ENCODE measurements around the gene ESRRA.

ESRRA gene

DNA sequence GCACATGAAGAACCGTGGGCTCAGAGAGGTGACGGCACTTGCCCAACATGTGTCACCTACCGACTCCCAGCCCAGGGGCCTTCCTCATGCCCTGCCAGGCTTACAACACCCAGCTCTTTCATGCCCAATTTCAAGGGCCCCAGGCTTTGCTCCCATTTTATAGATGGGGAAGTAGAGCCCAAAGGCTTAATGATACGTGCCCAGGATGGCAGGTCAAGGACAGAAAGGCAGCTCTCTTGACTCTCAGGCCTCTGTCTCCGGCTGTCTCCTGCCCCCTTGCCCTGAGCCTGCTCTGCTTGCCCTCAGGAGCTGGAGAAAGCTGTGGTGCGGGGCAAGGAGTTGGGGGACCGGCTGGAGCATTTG is 43.7 kb downstream of the ESRRA start:
- no peak overlapping the region for H3K27ac ChIP-seq (ENCODE audit: low read length)
- H3K4me3 ChIP-seq (ENCODE audit: low read length in 2 of 2): no peak overlapping the region
- H3K4me1 ChIP-seq (ENCODE audit: control insufficient read depth, insufficient read depth, low read length): no peaks in the 10 kb centered on the region
- no peaks in the 10 kb centered on the region for H3K27me3 ChIP-seq (ENCODE audit: control insufficient read depth in 1 of 2, insufficient read depth in 2 of 2, low read length in 2 of 2)
- H3K9ac ChIP-seq (ENCODE audit: low read length in 2 of 2): no peak overlapping the region
- no peaks in the 10 kb centered on the region for H3K36me3 ChIP-seq (ENCODE audit: control insufficient read depth in 2 of 2, insufficient read depth in 2 of 2, low read length in 2 of 2)
- no peaks in the 10 kb centered on the region for H3K9me3 ChIP-seq (ENCODE audit: control insufficient read depth in 2 of 2, low read length in 2 of 2)

- no peak overlapping the region for H3K27ac ChIP-seq (ENCODE audit: low read length)
- H3K36me3 ChIP-seq (ENCODE audit: control insufficient read depth in 2 of 2, insufficient read depth in 2 of 2, low read length in 2 of 2): no peaks in the 10 kb centered on the region
- no peaks in the 10 kb centered on the region for H3K4me1 ChIP-seq (ENCODE audit: control insufficient read depth, insufficient read depth, low read length)
- no peaks in the 10 kb centered on the region for H3K27me3 ChIP-seq (ENCODE audit: control insufficient read depth in 1 of 2, insufficient read depth in 2 of 2, low read length in 2 of 2)
- no peak overlapping the region for H3K4me3 ChIP-seq (ENCODE audit: low read length in 2 of 2)
- H3K9ac ChIP-seq (ENCODE audit: low read length in 2 of 2): no peak overlapping the region
- no peaks in the 10 kb centered on the region for H3K9me3 ChIP-seq (ENCODE audit: control insufficient read depth in 2 of 2, low read length in 2 of 2)
Measured at GRCh38 chr11:64349404-64349803, 44.1 kb downstream of the ESRRA start.

- no peaks in the 10 kb centered on the region for H3K27me3 ChIP-seq (ENCODE audit: control insufficient read depth in 1 of 2, insufficient read depth in 2 of 2, low read length in 2 of 2)
- peaks cover 11% of the 10 kb centered on the region for H3K4me1 ChIP-seq (ENCODE audit: control insufficient read depth, insufficient read depth, low read length)
- no peak overlapping the region for H3K4me3 ChIP-seq (ENCODE audit: low read length in 2 of 2)
- H3K9me3 ChIP-seq (ENCODE audit: control insufficient read depth in 2 of 2, low read length in 2 of 2): no peaks in the 10 kb centered on the region
- H3K27ac ChIP-seq (ENCODE audit: low read length): no peak overlapping the region
- no peak overlapping the region for H3K9ac ChIP-seq (ENCODE audit: low read length in 2 of 2)
- no peaks in the 10 kb centered on the region for H3K36me3 ChIP-seq (ENCODE audit: control insufficient read depth in 2 of 2, insufficient read depth in 2 of 2, low read length in 2 of 2)
Measured at GRCh38 chr11:64351136-64351631, 45.9 kb downstream of the ESRRA start.

- no peak overlapping the region for H3K27ac ChIP-seq (ENCODE audit: low read length)
- H3K4me1 ChIP-seq (ENCODE audit: control insufficient read depth, insufficient read depth, low read length): peaks cover 11% of the 10 kb centered on the region
- H3K27me3 ChIP-seq (ENCODE audit: control insufficient read depth in 1 of 2, insufficient read depth in 2 of 2, low read length in 2 of 2): no peaks in the 10 kb centered on the region
- no peak overlapping the region for H3K4me3 ChIP-seq (ENCODE audit: low read length in 2 of 2)
- H3K9me3 ChIP-seq (ENCODE audit: control insufficient read depth in 2 of 2, low read length in 2 of 2): no peaks in the 10 kb centered on the region
- H3K36me3 ChIP-seq (ENCODE audit: control insufficient read depth in 2 of 2, insufficient read depth in 2 of 2, low read length in 2 of 2): no peaks in the 10 kb centered on the region
- H3K9ac ChIP-seq (ENCODE audit: low read length in 2 of 2): no peak overlapping the region
Measured at GRCh38 chr11:64352099-64352994, 47.0 kb downstream of the ESRRA start.

GRCh38 chr11:64352995-64353714 is 47.8 kb downstream of the ESRRA start:
- H3K27me3 ChIP-seq (ENCODE audit: control insufficient read depth in 1 of 2, insufficient read depth in 2 of 2, low read length in 2 of 2): no peaks in the 10 kb centered on the region
- no peaks in the 10 kb centered on the region for H3K9me3 ChIP-seq (ENCODE audit: control insufficient read depth in 2 of 2, low read length in 2 of 2)
- H3K36me3 ChIP-seq (ENCODE audit: control insufficient read depth in 2 of 2, insufficient read depth in 2 of 2, low read length in 2 of 2): no peaks in the 10 kb centered on the region
- H3K9ac ChIP-seq (ENCODE audit: low read length in 2 of 2): no peak overlapping the region
- no peak overlapping the region for H3K27ac ChIP-seq (ENCODE audit: low read length)
- H3K4me1 ChIP-seq (ENCODE audit: control insufficient read depth, insufficient read depth, low read length): peaks cover 16% of the 10 kb centered on the region
- no peak overlapping the region for H3K4me3 ChIP-seq (ENCODE audit: low read length in 2 of 2)

DNA sequence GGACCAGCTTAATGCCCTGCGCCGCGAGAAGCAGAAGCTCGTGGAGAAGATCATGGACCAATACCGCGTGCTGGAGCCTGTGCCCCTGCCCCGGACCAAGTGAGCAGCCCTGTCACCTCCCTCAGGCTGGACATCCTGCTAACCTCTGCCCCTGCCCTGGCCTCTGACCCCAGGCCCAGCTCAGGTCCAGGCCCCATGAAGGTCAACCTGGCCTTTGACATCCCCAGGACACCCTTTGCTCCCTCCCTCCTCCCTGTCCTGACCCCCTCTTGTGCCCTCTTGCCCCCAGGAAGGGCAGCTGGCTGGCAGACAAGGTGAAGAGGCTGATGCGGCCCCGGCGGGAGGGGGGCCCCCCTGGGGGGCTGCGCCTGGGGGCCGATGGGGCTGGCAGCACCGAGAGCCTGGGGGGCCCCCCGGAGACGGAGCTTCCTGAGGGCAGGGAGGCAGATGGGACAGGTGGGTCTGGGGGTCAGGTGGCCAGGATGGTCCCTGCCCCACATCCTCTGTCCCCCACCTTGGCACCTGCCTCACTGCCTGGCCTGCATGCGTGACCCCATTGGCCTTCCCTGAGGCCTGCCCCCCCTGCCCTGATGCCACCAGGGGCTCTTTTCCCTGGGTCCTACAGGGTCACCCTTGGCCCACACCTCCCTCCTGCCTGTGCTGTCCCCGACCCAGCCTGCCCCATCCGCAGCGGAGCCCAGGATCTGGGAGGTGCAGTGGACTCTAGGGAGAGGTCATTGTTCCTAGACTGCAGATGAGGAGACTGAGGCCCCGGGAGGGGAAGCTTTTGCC is 48.6 kb downstream of the ESRRA start:
- no peak overlapping the region for H3K4me3 ChIP-seq (ENCODE audit: low read length in 2 of 2)
- no peak overlapping the region for H3K9ac ChIP-seq (ENCODE audit: low read length in 2 of 2)
- H3K27ac ChIP-seq (ENCODE audit: low read length): no peak overlapping the region
- H3K9me3 ChIP-seq (ENCODE audit: control insufficient read depth in 2 of 2, low read length in 2 of 2): no peaks in the 10 kb centered on the region
- H3K36me3 ChIP-seq (ENCODE audit: control insufficient read depth in 2 of 2, insufficient read depth in 2 of 2, low read length in 2 of 2): no peaks in the 10 kb centered on the region
- H3K27me3 ChIP-seq (ENCODE audit: control insufficient read depth in 1 of 2, insufficient read depth in 2 of 2, low read length in 2 of 2): no peaks in the 10 kb centered on the region
- H3K4me1 ChIP-seq (ENCODE audit: control insufficient read depth, insufficient read depth, low read length): peaks cover 23% of the 10 kb centered on the region

GRCh38 chr11:64355078-64355940 is 50.0 kb downstream of the ESRRA start:
- Histone ChIP-seq H3K4me3 (ENCODE audit: low read length in 2 of 2) (peak overlapping the region in 1 of 2 donors; percentile 69), H3K9me3 (ENCODE audit: control insufficient read depth in 2 of 2, low read length in 2 of 2) (no peaks in the 10 kb centered on the region), H3K4me1 (ENCODE audit: control insufficient read depth, insufficient read depth, low read length) (peaks cover 33% of the 10 kb centered on the region), H3K9ac (ENCODE audit: low read length in 2 of 2) (peak overlapping the region in 1 of 2 donors; percentile 55), H3K27ac (ENCODE audit: low read length) (no peak overlapping the region), H3K27me3 (ENCODE audit: control insufficient read depth in 1 of 2, insufficient read depth in 2 of 2, low read length in 2 of 2) (no peaks in the 10 kb centered on the region), H3K36me3 (ENCODE audit: control insufficient read depth in 2 of 2, insufficient read depth in 2 of 2, low read length in 2 of 2) (no peaks in the 10 kb centered on the region)

DNA sequence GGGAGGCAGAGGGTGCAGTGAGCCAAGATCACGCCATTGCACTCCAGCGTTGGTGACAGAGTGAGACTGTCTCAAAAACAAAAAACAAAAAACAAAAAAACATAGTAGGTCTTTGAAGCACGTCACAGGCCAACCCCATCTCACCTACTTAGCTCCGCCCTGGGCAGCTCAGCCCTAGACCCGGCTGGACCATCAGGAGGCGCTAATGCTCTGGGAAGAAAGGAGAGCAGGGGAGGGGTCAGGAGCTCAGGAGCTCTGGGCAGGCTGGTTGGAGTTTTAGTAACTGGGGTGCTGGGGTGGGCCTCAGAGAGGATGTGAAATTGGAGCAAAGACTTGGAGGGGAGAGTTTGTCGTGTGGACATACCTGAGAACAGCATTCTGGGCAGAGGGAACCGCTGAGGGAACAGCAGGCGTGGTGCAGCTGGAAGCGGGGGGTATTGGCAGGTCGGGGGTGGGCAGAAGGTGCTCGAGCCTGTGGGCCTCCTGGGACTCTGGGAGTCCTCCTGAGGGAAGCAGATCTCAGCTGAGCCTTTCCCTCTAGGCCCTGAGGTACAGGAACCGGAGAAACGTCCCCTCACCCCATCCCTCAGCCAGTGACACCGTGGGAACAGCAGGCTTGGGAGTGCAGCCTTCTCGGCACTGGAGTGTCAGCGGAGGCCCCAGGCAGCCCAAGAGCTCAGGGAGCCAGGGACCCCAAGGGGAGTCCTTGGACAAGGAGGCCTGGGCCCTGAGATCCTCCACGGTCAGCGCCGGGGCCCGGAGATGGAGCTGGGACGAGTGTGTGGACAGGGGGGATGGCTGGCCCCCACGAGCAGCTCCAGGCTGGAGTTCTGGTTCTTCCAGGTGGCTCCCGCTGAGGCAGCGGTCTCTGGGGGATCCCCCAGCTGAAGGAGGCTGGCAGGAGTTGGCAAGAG is 51.4 kb downstream of the ESRRA start:
- no peak overlapping the region for H3K27ac ChIP-seq (ENCODE audit: low read length)
- peaks cover 33% of the 10 kb centered on the region for H3K4me1 ChIP-seq (ENCODE audit: control insufficient read depth, insufficient read depth, low read length)
- no peak overlapping the region for H3K9ac ChIP-seq (ENCODE audit: low read length in 2 of 2)

GRCh38 chr11:64357446-64357845 is 52.1 kb downstream of the ESRRA start:
- H3K9ac ChIP-seq (ENCODE audit: low read length in 2 of 2): no peak overlapping the region
- H3K36me3 ChIP-seq (ENCODE audit: control insufficient read depth in 2 of 2, insufficient read depth in 2 of 2, low read length in 2 of 2): peaks cover 4 to 8% of the 10 kb centered on the region in 2 donors
- H3K4me3 ChIP-seq (ENCODE audit: low read length in 2 of 2): no peak overlapping the region
- H3K9me3 ChIP-seq (ENCODE audit: control insufficient read depth in 2 of 2, low read length in 2 of 2): no peaks in the 10 kb centered on the region
- H3K27me3 ChIP-seq (ENCODE audit: control insufficient read depth in 1 of 2, insufficient read depth in 2 of 2, low read length in 2 of 2): no peaks in the 10 kb centered on the region
- no peak overlapping the region for H3K27ac ChIP-seq (ENCODE audit: low read length)
- peaks cover 33% of the 10 kb centered on the region for H3K4me1 ChIP-seq (ENCODE audit: control insufficient read depth, insufficient read depth, low read length)

More for the DNA sequence above, 51.4 kb downstream of the ESRRA start:
- Histone ChIP-seq H3K9me3 (ENCODE audit: control insufficient read depth in 2 of 2, low read length in 2 of 2) (no peaks in the 10 kb centered on the region), H3K4me3 (ENCODE audit: low read length in 2 of 2) (no peak overlapping the region), H3K36me3 (ENCODE audit: control insufficient read depth in 2 of 2, insufficient read depth in 2 of 2, low read length in 2 of 2) (peaks cover 0 to 1% of the 10 kb centered on the region in 2 donors), H3K27me3 (ENCODE audit: control insufficient read depth in 1 of 2, insufficient read depth in 2 of 2, low read length in 2 of 2) (no peaks in the 10 kb centered on the region)
